DND-41 (cell line): ENCODE measurements around the gene SLC37A4.

Source experiments
- ATAC-seq: fragments of 200-7000 bp; cut with Tn5 transposase; 3 replicates; pipeline ENCODE4 v1.9.1; 2021; ENCODE audit warnings: low read depth; ENCODE audit not compliant: insufficient read depth
- DNase-seq: peaks from one replicate; pipeline ENCODE4 v3.0.0-alpha.2; 2020
- H2AFZ ChIP-seq: 2 replicates; pipeline ENCODE4 v1.6.0; 2012; ENCODE audit warnings: low read depth, low read length
- H3K27ac ChIP-seq: 2 replicates; pipeline ENCODE4 v1.5.1; 2012; ENCODE audit warnings: low read length, inconsistent platforms
- H3K27me3 ChIP-seq: fragments of 200-600 bp; sonication (generic); 2 replicates; pipeline ENCODE4 v1.6.0; 2012; ENCODE audit warnings: low read length, mild to moderate bottlenecking, inconsistent platforms; ENCODE audit not compliant: insufficient read depth, poor library complexity
- H3K36me3 ChIP-seq: 2 replicates; pipeline ENCODE4 v1.5.1; 2012; ENCODE audit warnings: low read length, inconsistent platforms; ENCODE audit not compliant: insufficient read depth
- H3K4me1 ChIP-seq: 2 replicates; pipeline ENCODE4 v1.5.1; 2012; ENCODE audit warnings: mild to moderate bottlenecking, low read length; ENCODE audit not compliant: insufficient read depth
- H3K4me2 ChIP-seq: 2 replicates; pipeline ENCODE4 v1.6.0; 2012; ENCODE audit warnings: mild to moderate bottlenecking, moderate library complexity, low read length, inconsistent platforms; ENCODE audit not compliant: insufficient read depth
- H3K4me3 ChIP-seq, 2 experiments: fragments of 200-600 bp in 1 of 2; shearing (Covaris generic) in 1 of 2; 2 replicates each; pipeline ENCODE4 v1.5.1; 2012 to 2016; ENCODE audit warnings: inconsistent platforms in 2 of 2, low read length in 2 of 2, mild to moderate bottlenecking in 2 of 2, low read depth in 1 of 2, moderate library complexity in 1 of 2
- H3K79me2 ChIP-seq: 2 replicates; pipeline ENCODE4 v1.6.0; 2012; ENCODE audit warnings: low read length, inconsistent platforms; ENCODE audit not compliant: insufficient read depth
- H3K9ac ChIP-seq: 2 replicates; pipeline ENCODE4 v1.6.0; 2012; ENCODE audit warnings: low read depth, mild to moderate bottlenecking, inconsistent platforms, low read length, moderate library complexity
- H3K9me3 ChIP-seq: 2 replicates; pipeline ENCODE4 v1.5.1; 2012; ENCODE audit warnings: low read length, moderate library complexity, mild to moderate bottlenecking, inconsistent platforms; ENCODE audit not compliant: insufficient read depth, severe bottlenecking
- H4K20me1 ChIP-seq: 2 replicates; pipeline ENCODE4 v1.6.0; 2012; ENCODE audit warnings: low read length; ENCODE audit not compliant: insufficient read depth
- EZH2 ChIP-seq: IDR thresholded peaks from 3 replicates; pipeline ENCODE4 v1.6.1; 2012; ENCODE audit warnings: borderline replicate concordance, low read depth, mild to moderate bottlenecking, moderate library complexity, low read length, inconsistent platforms; ENCODE audit not compliant: severe bottlenecking
- TF ChIP-seq, protein P1 (sequence below): IDR thresholded peaks from 2 replicates; pipeline ENCODE4 v1.5.1; 2012; ENCODE audit warnings: borderline replicate concordance, low read length, moderate library complexity, mild to moderate bottlenecking; ENCODE audit not compliant: poor library complexity, severe bottlenecking; ENCODE audit errors: extremely low read depth

Gene SLC37A4

GRCh38 chr11:119024430-119025098 is 6.1 kb downstream of the SLC37A4 start:
- no peak overlapping the region for H2AFZ ChIP-seq
- no peak for DNase-seq
- TF ChIP-seq EZH2: no peak
- TF ChIP-seq, protein P1, sequence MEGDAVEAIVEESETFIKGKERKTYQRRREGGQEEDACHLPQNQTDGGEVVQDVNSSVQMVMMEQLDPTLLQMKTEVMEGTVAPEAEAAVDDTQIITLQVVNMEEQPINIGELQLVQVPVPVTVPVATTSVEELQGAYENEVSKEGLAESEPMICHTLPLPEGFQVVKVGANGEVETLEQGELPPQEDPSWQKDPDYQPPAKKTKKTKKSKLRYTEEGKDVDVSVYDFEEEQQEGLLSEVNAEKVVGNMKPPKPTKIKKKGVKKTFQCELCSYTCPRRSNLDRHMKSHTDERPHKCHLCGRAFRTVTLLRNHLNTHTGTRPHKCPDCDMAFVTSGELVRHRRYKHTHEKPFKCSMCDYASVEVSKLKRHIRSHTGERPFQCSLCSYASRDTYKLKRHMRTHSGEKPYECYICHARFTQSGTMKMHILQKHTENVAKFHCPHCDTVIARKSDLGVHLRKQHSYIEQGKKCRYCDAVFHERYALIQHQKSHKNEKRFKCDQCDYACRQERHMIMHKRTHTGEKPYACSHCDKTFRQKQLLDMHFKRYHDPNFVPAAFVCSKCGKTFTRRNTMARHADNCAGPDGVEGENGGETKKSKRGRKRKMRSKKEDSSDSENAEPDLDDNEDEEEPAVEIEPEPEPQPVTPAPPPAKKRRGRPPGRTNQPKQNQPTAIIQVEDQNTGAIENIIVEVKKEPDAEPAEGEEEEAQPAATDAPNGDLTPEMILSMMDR: no peak
- H3K27me3 ChIP-seq: no peaks in the 10 kb centered on the region
- no peak for ATAC-seq
- H4K20me1 ChIP-seq: peaks cover 5% of the 10 kb centered on the region; the same call in 1 of the 2 replicates
- no peak overlapping the region for H3K4me3 ChIP-seq
- no peak overlapping the region for H3K27ac ChIP-seq
- H3K9me3 ChIP-seq: no peaks in the 10 kb centered on the region
- H3K4me2 ChIP-seq: no peak overlapping the region
- no peak overlapping the region for H3K9ac ChIP-seq
- H3K79me2 ChIP-seq: peaks cover 23% of the 10 kb centered on the region
- H3K36me3 ChIP-seq: peaks cover 51% of the 10 kb centered on the region
- H3K4me1 ChIP-seq: peaks cover 14% of the 10 kb centered on the region

- H3K4me1 ChIP-seq: peaks cover 18% of the 10 kb centered on the region
- H3K4me3 ChIP-seq: no peak overlapping the region
- no peak overlapping the region for H3K4me2 ChIP-seq
- no peak overlapping the region for H3K27ac ChIP-seq
- H3K27me3 ChIP-seq: no peaks in the 10 kb centered on the region
- peaks cover 56% of the 10 kb centered on the region for H3K36me3 ChIP-seq
- no peak overlapping the region for H3K9ac ChIP-seq
- TF ChIP-seq, protein P1: no peak
- no peak for TF ChIP-seq EZH2
- peaks cover 31% of the 10 kb centered on the region for H3K79me2 ChIP-seq
- ATAC-seq (no peak), DNase-seq (no peak)
- H4K20me1 ChIP-seq: peaks cover 8% of the 10 kb centered on the region; the same call in 1 of the 2 replicates
- no peaks in the 10 kb centered on the region for H3K9me3 ChIP-seq
- no peak overlapping the region for H2AFZ ChIP-seq
These were observed 6.9 kb downstream of the SLC37A4 start for GRCh38 chr11:119023741-119024140.

DNA sequence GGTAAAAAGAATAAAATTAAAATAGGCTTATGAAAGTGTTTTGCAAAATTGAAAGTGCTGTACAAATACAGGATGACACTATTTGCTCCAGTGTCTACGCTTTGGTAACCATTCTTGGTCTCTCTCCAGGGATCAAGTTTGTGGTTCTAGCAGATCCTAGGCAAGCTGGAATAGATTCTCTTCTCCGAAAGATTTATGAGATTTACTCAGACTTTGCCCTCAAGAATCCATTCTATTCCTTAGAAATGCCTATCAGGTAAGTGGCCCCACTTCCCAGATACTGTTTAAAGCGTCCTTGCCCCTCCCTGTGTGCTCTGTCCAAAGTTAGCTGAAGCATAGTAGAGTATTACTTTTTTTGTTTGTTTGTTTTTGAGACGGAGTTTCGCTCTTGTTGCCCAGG is 9.0 kb downstream of the SLC37A4 start:
- H3K9ac ChIP-seq: no peak overlapping the region
- no peak overlapping the region for H2AFZ ChIP-seq
- no peak overlapping the region for H3K27ac ChIP-seq
- no peaks in the 10 kb centered on the region for H3K27me3 ChIP-seq
- H3K4me1 ChIP-seq: peaks cover 26% of the 10 kb centered on the region
- H3K79me2 ChIP-seq: peaks cover 48% of the 10 kb centered on the region
- H3K9me3 ChIP-seq: no peaks in the 10 kb centered on the region
- no peak for ATAC-seq
- H3K4me2 ChIP-seq: no peak overlapping the region; the same call in 1 of the 2 replicates
- no peak overlapping the region for H3K4me3 ChIP-seq
- H3K36me3 ChIP-seq: peaks cover 66% of the 10 kb centered on the region
- TF ChIP-seq, protein P1: no peak
- no peak for TF ChIP-seq EZH2
- peaks cover 9% of the 10 kb centered on the region; the same call in 1 of the 2 replicates for H4K20me1 ChIP-seq
- DNase-seq: no peak
